ENCODE results near the gene RNASEH2B. TPM values are rescaled to one million over a fixed set of nuclear protein-coding genes. Genes with fewer than 3 reads are reported as not detected.

Gene RNASEH2B
- total RNA-seq, 2 experiments from 2014 or later = 68.4 to 81.3 TPM

- no peak overlapping the region for H3K27ac Mint-ChIP-seq
- DNase-seq = no peak
- H3K27me3 Mint-ChIP-seq = peaks cover 6% of the 10 kb centered on the region
- no peak overlapping the region for H3K4me3 Mint-ChIP-seq
- H3K4me1 Mint-ChIP-seq = no peaks in the 10 kb centered on the region
- no peaks in the 10 kb centered on the region for H3K36me3 Mint-ChIP-seq
- no peaks in the 10 kb centered on the region for H3K9me3 Mint-ChIP-seq
Observed at GRCh38 chr13:51004918-51005460, 95.4 kb downstream of the RNASEH2B start.

GRCh38 chr13:51005566-51005965 is 96.0 kb downstream of the RNASEH2B start:
- Mint-ChIP-seq H3K4me3 (no peak overlapping the region), H3K4me1 (no peaks in the 10 kb centered on the region), H3K36me3 (no peaks in the 10 kb centered on the region), H3K27me3 (peaks cover 6% of the 10 kb centered on the region), H3K27ac (no peak overlapping the region), H3K9me3 (no peaks in the 10 kb centered on the region)
- no peak for DNase-seq

Other genes starting within 250 kb of the RNASEH2B start
- gene DLEU7, start 66.1 kb upstream of the RNASEH2B start, total RNA-seq = not detected
- gene C13orf42, start 201.5 kb downstream of the RNASEH2B start, total RNA-seq = not detected